Measurements from ENCODE around the gene SLC36A1. TPM values are rescaled to one million over a fixed set of nuclear protein-coding genes. Genes with fewer than 3 reads are reported as not detected.

The SLC36A1 gene
- total and polyA plus RNA-seq, 8 donors = 2.2 to 11.3 (median 5.5) TPM

DNA sequence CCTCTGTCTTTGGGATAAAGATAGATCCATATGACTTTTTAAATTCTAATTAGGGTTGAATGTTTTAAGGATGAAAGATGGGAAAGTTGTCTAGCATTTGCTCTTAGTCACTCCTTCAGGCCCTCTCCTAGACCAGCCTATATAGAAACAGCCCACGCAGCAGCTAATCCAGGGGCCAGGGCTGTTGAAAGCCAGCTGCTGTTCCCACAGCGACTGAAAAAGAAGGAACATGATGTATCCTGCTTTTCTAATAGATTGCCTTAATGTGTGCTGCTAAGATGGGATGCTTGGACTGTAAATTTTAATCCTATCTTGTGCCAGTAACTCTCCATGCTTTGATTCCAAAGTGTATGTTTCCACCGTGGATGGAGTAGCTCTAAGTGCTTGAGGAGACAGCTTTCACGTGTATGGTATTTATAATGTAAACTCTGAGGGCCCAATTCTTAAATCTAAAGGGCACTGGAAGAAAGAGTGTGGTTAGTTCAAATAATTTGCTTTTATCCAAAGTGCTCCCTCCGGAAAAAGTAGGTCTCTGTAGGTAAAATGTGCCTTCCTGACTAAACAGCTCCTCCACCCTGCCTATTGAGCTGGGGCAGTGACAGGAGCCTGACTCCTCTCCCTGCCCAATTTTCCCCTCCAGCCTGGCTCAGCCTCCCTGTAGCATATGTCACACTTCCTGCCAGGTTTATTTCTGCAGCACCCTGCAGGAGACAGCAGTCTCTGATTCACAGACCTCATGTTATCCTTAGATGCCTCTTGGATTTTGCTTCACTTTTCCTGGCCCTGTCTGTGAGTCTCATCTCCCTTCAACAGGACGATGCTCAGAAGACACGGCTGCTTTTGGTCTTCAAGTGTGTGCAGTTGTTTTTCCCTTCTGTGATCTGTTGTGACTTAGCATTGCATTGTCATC, 33.2 kb downstream of the SLC36A1 start:
- WGBS, 2 donors = 78 to 82% methylated on average over 7 of the region's 7 CpGs
- Histone ChIP-seq H3K27ac (peak overlapping the region in 1 of 4 donors; percentile 19), H3K9me3 (no peaks in the 10 kb centered on the region), H3K4me3 (no peak overlapping the region), H3K36me3 (no peaks in the 10 kb centered on the region), H3K4me1 (peaks cover 0 to 9% (median 2%) of the 10 kb centered on the region in 3 donors), H3K27me3 (no peaks in the 10 kb centered on the region)
- DNase-seq (no peak), ATAC-seq (peak in 1 of 4 donors; percentile 32), FAIRE-seq (no peak)
- intact Hi-C loops (cut with DNase I) = no loop called here
- TF ChIP-seq, protein P1, sequence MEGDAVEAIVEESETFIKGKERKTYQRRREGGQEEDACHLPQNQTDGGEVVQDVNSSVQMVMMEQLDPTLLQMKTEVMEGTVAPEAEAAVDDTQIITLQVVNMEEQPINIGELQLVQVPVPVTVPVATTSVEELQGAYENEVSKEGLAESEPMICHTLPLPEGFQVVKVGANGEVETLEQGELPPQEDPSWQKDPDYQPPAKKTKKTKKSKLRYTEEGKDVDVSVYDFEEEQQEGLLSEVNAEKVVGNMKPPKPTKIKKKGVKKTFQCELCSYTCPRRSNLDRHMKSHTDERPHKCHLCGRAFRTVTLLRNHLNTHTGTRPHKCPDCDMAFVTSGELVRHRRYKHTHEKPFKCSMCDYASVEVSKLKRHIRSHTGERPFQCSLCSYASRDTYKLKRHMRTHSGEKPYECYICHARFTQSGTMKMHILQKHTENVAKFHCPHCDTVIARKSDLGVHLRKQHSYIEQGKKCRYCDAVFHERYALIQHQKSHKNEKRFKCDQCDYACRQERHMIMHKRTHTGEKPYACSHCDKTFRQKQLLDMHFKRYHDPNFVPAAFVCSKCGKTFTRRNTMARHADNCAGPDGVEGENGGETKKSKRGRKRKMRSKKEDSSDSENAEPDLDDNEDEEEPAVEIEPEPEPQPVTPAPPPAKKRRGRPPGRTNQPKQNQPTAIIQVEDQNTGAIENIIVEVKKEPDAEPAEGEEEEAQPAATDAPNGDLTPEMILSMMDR (IDR thresholded peaks at IDR 0.05) = no peak

DNA sequence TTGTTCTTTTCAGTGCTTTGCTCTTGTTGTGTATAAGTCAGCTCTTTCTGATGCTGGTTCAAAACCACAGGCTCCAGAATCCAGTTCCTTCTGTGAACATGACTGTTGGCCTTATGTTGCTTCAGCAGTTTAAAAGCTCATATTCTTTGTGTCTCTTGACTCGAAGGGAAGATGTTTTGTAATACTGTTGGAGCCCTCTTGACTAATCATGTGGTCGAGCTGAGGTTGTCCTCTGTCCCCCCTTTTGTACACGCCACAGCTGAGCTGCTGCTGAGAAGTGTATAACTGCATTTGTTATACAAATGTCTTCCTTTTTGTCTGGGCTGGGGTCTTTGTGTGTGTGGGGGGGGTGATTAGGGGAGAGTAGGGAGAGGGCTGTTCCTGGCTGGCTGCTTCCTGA, 35.8 kb downstream of the SLC36A1 start:
- Histone ChIP-seq H3K27ac (peak overlapping the region in 1 of 4 donors; percentile 3), H3K9me3 (no peaks in the 10 kb centered on the region), H3K4me3 (no peak overlapping the region), H3K27me3 (no peaks in the 10 kb centered on the region), H3K36me3 (no peaks in the 10 kb centered on the region), H3K4me1 (no peaks in the 10 kb centered on the region)
- no peak for DNase-seq
- peak in 2 of 4 donors; percentile 76 to 78 for ATAC-seq
- TF ChIP-seq, protein P1 (IDR thresholded peaks at IDR 0.05) = no peak
- WGBS, 2 donors = 74 to 89% methylated on average over 3 of the region's 3 CpGs
- intact Hi-C loops (cut with DNase I) = no loop called here
- FAIRE-seq = no peak

DNA sequence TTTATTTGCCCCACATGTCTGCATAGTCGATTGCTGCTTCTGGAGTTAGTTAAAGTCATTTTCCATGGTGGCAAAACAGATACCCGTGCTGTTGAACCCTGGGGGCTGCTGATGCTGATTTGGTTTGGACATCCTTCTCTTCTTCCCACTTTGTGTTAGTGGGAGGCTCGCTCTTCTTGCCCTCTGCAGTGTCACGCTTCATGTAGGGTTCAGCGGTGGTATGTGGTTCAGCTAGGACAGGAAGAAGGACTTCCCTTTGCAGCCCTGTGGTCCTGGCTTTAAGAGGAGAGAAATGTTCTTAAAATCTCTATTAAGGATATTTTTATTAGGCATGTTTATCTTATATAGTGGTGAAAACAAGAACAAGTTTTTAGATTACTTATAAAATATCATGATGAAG, 36.2 kb downstream of the SLC36A1 start:
- no peak overlapping the region for H3K4me3 ChIP-seq
- DNase-seq (no peak), ATAC-seq (peak in 2 of 4 donors; percentile 67 to 77), FAIRE-seq (no peak)
- 83 to 85% methylated on average over 5 of the region's 5 CpGs for WGBS, 2 donors
- H3K27me3 ChIP-seq = no peaks in the 10 kb centered on the region
- TF ChIP-seq, protein P1 (IDR thresholded peaks at IDR 0.05) = no peak
- H3K36me3 ChIP-seq = no peaks in the 10 kb centered on the region
- H3K27ac ChIP-seq = peak overlapping the region in 1 of 4 donors; percentile 3
- H3K9me3 ChIP-seq = no peaks in the 10 kb centered on the region
- intact Hi-C loops (cut with DNase I) = no loop called here
- H3K4me1 ChIP-seq = no peaks in the 10 kb centered on the region

DNA sequence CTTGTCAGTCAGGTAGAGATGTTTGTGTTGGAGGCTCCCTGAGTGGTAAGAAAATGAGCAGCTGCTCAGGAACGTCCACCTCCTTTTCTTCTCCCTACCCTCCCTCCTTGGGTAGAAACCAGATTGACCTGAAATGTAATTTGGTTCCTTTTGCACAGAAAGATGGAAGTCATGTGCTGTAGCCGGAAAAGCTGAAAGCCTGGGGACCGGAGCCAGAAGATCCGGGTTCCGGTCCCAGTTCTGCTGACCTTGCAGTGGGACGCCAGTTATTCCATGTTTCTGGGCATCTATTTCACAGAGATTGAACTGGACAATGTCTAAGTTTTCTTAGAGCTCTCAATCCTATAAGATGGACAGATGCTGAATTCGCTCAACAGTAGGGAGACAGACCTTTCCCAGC, 40.1 kb downstream of the SLC36A1 start:
- no peaks in the 10 kb centered on the region for H3K27me3 ChIP-seq
- FAIRE-seq (no peak), DNase-seq (no peak), ATAC-seq (no peak)
- H3K27ac ChIP-seq = no peak overlapping the region
- WGBS, 2 donors = 91 to 93% methylated on average over 7 of the region's 7 CpGs
- H3K4me1 ChIP-seq = no peaks in the 10 kb centered on the region
- intact Hi-C loops (cut with DNase I) = no loop called here
- TF ChIP-seq, protein P1 (IDR thresholded peaks at IDR 0.05) = no peak
- H3K9me3 ChIP-seq = no peaks in the 10 kb centered on the region
- H3K4me3 ChIP-seq = no peak overlapping the region
- H3K36me3 ChIP-seq = no peaks in the 10 kb centered on the region

DNA sequence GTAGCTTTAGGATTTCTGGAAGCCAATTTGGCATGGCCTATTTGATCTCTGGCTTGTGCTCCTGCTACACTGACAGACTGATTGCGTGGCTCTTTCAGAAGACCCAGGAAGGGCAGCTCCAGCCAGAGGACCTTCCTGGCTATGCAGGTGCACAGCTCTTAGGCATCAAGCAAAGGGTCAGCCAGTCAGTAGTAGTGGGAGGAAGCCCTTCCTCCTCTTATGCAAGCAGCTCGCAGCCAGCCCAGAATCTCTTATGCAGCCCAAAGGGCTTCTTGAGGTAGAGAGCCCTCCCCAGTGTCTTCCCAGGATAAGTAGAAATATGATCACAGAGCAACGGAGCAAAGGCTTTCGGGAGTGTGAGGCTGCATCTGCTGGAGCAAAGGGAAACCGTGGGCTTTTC, 43.2 kb downstream of the SLC36A1 start:
- Histone ChIP-seq H3K27ac (no peak overlapping the region), H3K36me3 (no peaks in the 10 kb centered on the region), H3K4me3 (no peak overlapping the region), H3K27me3 (no peaks in the 10 kb centered on the region), H3K9me3 (no peaks in the 10 kb centered on the region), H3K4me1 (no peaks in the 10 kb centered on the region)
- WGBS, 2 donors = 88% methylated on average over 5 of the region's 5 CpGs
- no peak for ATAC-seq
- intact Hi-C loops (cut with DNase I) = no loop called here
- no peak for FAIRE-seq
- TF ChIP-seq, protein P1 (IDR thresholded peaks at IDR 0.05) = no peak
- no peak for DNase-seq

Measured in pancreas (tissue), 10 donors.